ENCODE results near the gene GNRHR. TPM values are rescaled to one million over a fixed set of nuclear protein-coding genes. Genes with fewer than 3 reads are reported as not detected.
A peak's percentile ranks its signal among the peaks of the same experiment; 100 is the strongest.

The GNRHR gene
- total and polyA plus RNA-seq, 8 donors, result not detected

DNA sequence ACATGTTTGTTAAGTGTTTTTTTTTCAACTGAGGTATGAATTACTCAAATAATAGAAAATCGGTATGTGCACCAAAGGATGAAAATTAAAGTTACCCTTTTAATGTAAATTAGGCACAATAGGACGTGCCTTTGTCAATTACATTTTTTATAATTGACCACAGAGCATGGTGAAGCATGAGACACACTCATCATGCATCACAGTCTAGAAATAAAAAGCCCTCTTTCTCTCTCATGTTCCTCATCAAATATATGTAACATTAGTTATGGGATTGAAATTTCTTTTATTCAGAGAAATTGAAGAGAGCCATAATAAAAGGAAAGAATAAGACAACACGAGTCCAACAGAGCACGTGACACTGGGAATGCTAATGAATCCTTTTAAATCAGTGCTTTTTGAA, 3.5 kb downstream of the GNRHR start:
- WGBS, 2 donors, result 82 to 92% methylated on average over 4 of the region's 4 CpGs
- no peaks in the 10 kb centered on the region for H3K9me3 ChIP-seq
- DNase-seq, result no peak
- no peaks in the 10 kb centered on the region for H3K36me3 ChIP-seq
- TF ChIP-seq, protein P1, sequence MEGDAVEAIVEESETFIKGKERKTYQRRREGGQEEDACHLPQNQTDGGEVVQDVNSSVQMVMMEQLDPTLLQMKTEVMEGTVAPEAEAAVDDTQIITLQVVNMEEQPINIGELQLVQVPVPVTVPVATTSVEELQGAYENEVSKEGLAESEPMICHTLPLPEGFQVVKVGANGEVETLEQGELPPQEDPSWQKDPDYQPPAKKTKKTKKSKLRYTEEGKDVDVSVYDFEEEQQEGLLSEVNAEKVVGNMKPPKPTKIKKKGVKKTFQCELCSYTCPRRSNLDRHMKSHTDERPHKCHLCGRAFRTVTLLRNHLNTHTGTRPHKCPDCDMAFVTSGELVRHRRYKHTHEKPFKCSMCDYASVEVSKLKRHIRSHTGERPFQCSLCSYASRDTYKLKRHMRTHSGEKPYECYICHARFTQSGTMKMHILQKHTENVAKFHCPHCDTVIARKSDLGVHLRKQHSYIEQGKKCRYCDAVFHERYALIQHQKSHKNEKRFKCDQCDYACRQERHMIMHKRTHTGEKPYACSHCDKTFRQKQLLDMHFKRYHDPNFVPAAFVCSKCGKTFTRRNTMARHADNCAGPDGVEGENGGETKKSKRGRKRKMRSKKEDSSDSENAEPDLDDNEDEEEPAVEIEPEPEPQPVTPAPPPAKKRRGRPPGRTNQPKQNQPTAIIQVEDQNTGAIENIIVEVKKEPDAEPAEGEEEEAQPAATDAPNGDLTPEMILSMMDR (IDR thresholded peaks at IDR 0.05), result no peak
- intact Hi-C loops (cut with DNase I), result no loop called here
- no peak overlapping the region for H3K4me3 ChIP-seq
- no peaks in the 10 kb centered on the region for H3K4me1 ChIP-seq
- ATAC-seq, result no peak
- no peaks in the 10 kb centered on the region for H3K27me3 ChIP-seq
- H3K27ac ChIP-seq, result no peak overlapping the region
- FAIRE-seq, result no peak

DNA sequence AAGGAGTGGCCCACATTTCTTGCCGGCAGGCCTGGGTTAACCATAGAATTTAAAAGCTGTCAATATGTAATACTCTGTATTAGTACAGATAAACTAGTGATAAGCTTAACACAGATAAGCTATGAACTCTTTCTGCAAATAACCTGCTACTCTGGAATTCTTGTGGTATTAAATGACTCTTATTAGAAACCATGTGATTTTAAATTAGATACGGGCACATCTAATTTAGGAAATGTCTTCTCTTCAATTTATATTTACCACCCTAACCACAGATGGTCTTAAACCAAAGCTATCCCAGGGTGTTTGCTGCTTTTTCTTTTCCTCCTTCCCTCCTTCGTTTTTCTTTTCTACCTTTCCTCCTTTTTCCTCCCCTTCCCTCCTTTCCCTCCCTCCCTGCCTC, 4.9 kb downstream of the GNRHR start:
- TF ChIP-seq, protein P1 (IDR thresholded peaks at IDR 0.05), result no peak
- H3K4me1 ChIP-seq, result no peaks in the 10 kb centered on the region
- DNase-seq (no peak), FAIRE-seq (no peak), ATAC-seq (no peak)
- no peaks in the 10 kb centered on the region for H3K36me3 ChIP-seq
- H3K4me3 ChIP-seq, result no peak overlapping the region
- no peaks in the 10 kb centered on the region for H3K9me3 ChIP-seq
- 54 to 64% methylated on average over 3 of the region's 3 CpGs for WGBS, 2 donors
- H3K27me3 ChIP-seq, result no peaks in the 10 kb centered on the region
- intact Hi-C loops (cut with DNase I), result no loop called here
- H3K27ac ChIP-seq, result no peak overlapping the region

DNA sequence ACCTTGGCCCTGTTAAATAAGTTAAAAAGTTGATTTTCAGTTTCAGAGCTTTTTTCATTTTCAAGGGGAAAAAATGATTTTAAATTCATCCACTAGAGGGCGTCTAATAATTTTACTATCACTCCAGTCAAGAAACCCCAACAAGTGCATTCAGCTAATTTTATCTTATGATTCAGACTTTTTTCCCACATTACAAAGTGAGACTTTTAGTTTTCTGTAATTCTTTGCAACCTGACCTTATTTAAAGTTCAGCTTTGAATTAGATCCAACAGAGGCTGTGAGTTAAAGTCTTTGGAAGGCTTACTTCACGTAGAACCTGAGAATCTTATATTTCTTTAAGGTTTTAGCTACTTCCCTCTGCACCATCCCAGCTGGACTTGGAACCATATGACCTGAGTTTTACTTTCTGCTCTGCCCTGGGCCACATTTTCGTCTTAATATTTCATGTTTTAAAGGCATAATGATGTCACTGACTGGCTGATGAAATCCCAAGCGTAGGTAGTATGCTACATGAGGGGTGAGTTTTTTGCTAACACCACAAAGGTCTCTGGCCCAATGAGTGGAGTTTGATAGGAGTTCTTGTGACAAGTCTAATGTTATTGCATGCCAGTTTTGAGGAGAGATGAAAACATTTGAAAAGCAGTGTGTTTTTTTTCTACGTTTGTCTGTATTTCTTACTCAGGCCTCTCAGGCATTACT, 7.2 kb downstream of the GNRHR start:
- intact Hi-C loops (cut with DNase I), result no loop called here
- TF ChIP-seq, protein P1 (IDR thresholded peaks at IDR 0.05), result peak in 3 of 4 donors; percentile 57 to 65 (median 63)
- no peak overlapping the region for H3K27ac ChIP-seq
- H3K9me3 ChIP-seq, result no peaks in the 10 kb centered on the region
- DNase-seq, result no peak
- no peaks in the 10 kb centered on the region for H3K4me1 ChIP-seq
- ATAC-seq, result peak in 1 of 4 donors; percentile 27
- WGBS, 2 donors, result 62 to 63% methylated on average over 5 of the region's 5 CpGs
- H3K4me3 ChIP-seq, result no peak overlapping the region
- no peaks in the 10 kb centered on the region for H3K36me3 ChIP-seq
- no peaks in the 10 kb centered on the region for H3K27me3 ChIP-seq
- FAIRE-seq, result no peak

DNA sequence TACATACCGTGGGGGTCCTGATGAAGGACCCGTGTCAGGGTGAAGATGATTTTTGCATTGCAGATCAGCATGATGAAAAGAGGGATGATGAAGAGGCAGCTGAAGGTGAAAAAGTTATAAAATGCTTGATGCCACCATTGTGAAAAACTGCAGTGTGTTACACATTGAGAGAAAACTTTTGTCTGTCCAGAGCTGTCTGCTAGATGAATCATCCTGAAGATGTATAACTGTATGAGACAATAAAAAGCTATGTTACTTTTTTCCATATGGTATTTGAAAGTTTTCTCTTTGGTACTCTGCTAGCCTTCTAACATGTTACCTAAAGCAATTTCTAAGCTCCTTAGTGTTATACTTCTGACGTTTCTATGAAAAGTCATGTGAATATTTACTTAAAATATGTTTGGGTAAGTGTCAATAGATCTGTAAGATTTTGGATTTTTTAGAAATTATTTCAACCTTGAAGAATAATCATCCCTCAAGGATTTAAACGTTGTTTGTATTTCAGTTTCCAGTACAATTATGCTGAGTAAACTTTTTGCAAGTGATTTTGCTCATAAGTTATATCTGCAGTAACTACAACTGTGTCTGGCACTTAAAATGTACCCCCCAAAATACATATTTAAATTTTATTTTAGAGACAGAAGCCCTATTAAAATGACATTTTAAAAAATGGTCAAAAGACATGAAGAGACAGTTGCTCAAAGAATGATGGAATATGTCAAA, 9.5 kb downstream of the GNRHR start:
- intact Hi-C loops (cut with DNase I), result no loop called here

More for the DNA sequence above, 9.5 kb downstream of the GNRHR start:
- DNase-seq (no peak), ATAC-seq (no peak), FAIRE-seq (no peak)
- Histone ChIP-seq H3K27me3 (no peaks in the 10 kb centered on the region), H3K36me3 (no peaks in the 10 kb centered on the region), H3K27ac (no peak overlapping the region), H3K4me1 (no peaks in the 10 kb centered on the region), H3K4me3 (no peak overlapping the region), H3K9me3 (no peaks in the 10 kb centered on the region)
- WGBS, 2 donors, result 47 to 66% methylated on average over 4 of the region's 4 CpGs
- TF ChIP-seq, protein P1 (IDR thresholded peaks at IDR 0.05), result no peak
